SK-N-SH (cell line): ENCODE data around the gene SPATA3. TPM values are rescaled to one million over a fixed set of nuclear protein-coding genes. Genes with fewer than 3 reads are reported as not detected.

ENCODE experiments used
- CTCF ChIA-PET: fragments of 300-600, 350-600 bp; formaldehyde crosslinking; extraction: SDS; loops from one replicate; lab custom pipeline; 2021; lab: Yijun Ruan, JAX
- POLR2A ChIA-PET: fragments of 350-600 bp; sonication (Branson Sonifier 250); formaldehyde crosslinking; extraction: SDS; loops from one replicate; lab custom pipeline; 2020; ENCODE audit warnings: antibody characterized with exemption, inconsistent platforms; lab: Yijun Ruan, JAX
- DNase-seq: peaks from one replicate; pipeline ENCODE4 v3.0.0; 2012
- H2AFZ ChIP-seq: fragments of 200-600 bp; sonication (generic); 2 replicates; pipeline ENCODE4 v1.8.1; 2016; ENCODE audit warnings: antibody characterized with exemption, mild to moderate bottlenecking, low read depth
- H3F3A ChIP-seq: fragments of 200-600 bp; sonication (generic); replicated peaks from 2 replicates; pipeline ENCODE3; 2016; ENCODE audit warnings: antibody characterized with exemption, mild to moderate bottlenecking; ENCODE audit not compliant: insufficient read depth
- H3K27ac ChIP-seq, 2 experiments: fragments of 200-500 bp in 1 of 2; fragments of 200-600 bp in 1 of 2; sonication (Bioruptor generic) in 1 of 2; sonication (generic), shearing (Covaris generic) in 1 of 2; 2 replicates each; pipeline versions ENCODE4 v1.5.1 to v1.6.1; 2014 to 2016; ENCODE audit warnings: low read depth in 2 of 2, inconsistent platforms in 1 of 2, low read length in 1 of 2, mild to moderate bottlenecking in 1 of 2, mixed read lengths in 1 of 2
- H3K27me3 ChIP-seq: fragments of 200-600 bp; sonication (generic), shearing (Covaris generic); 2 replicates; pipeline ENCODE4 v1.6.1; 2016; ENCODE audit warnings: mixed run types; ENCODE audit not compliant: insufficient read depth
- H3K36me3 ChIP-seq, 2 experiments: fragments of 200-500 bp in 1 of 2; fragments of 200-600 bp in 1 of 2; sonication (Bioruptor generic) in 1 of 2; sonication (generic) in 1 of 2; replicated peaks in 1 of 2; 2 replicates each; pipeline versions ENCODE3 to v1.5.1; 2014 to 2016; ENCODE audit warnings: low read length in 1 of 2, mild to moderate bottlenecking in 1 of 2; ENCODE audit not compliant: insufficient read depth in 2 of 2, control insufficient read depth in 1 of 2
- H3K4me1 ChIP-seq, 2 experiments: fragments of 200-500 bp in 1 of 2; fragments of 200-600 bp in 1 of 2; sonication (Bioruptor generic) in 1 of 2; sonication (generic), shearing (Covaris generic) in 1 of 2; 2 replicates each; pipeline versions ENCODE4 v1.5.1 to v1.6.1; 2014 to 2016; ENCODE audit warnings: low read depth in 1 of 2, low read length in 1 of 2, mixed run types in 1 of 2; ENCODE audit not compliant: insufficient read depth in 2 of 2, control insufficient read depth in 1 of 2
- H3K4me2 ChIP-seq: fragments of 200-600 bp; sonication (generic), shearing (Covaris generic); 2 replicates; pipeline ENCODE4 v1.6.1; 2017; ENCODE audit warnings: mixed run types
- H3K4me3 ChIP-seq, 2 experiments: fragments of 200-500 bp in 1 of 2; fragments of 200-600 bp in 1 of 2; sonication (Bioruptor generic) in 1 of 2; sonication (generic), shearing (Covaris generic) in 1 of 2; 2 replicates each; pipeline versions ENCODE4 v1.5.1 to v1.8.1; 2014 to 2016; ENCODE audit warnings: low read depth in 2 of 2, inconsistent platforms in 1 of 2, low read length in 1 of 2, mild to moderate bottlenecking in 1 of 2, mixed read lengths in 1 of 2, moderate library complexity in 1 of 2
- H3K79me2 ChIP-seq: fragments of 200-600 bp; sonication (generic); 2 replicates; pipeline ENCODE4 v1.8.1; 2017; ENCODE audit warnings: mild to moderate bottlenecking; ENCODE audit not compliant: insufficient read depth
- H3K9ac ChIP-seq: fragments of 200-600 bp; sonication (generic); 2 replicates; pipeline ENCODE4 v1.6.1; 2017; ENCODE audit warnings: mixed run types
- H3K9me2 ChIP-seq: fragments of 200-600 bp; sonication (generic); 2 replicates; pipeline ENCODE4 v1.6.1; 2017; ENCODE audit warnings: mixed run types
- H3K9me3 ChIP-seq: fragments of 200-600 bp; sonication (generic); 2 replicates; pipeline ENCODE4 v1.6.1; 2017; ENCODE audit warnings: mixed run types, mild to moderate bottlenecking, moderate library complexity
- H4K20me1 ChIP-seq: fragments of 200-600 bp; sonication (generic); 2 replicates; pipeline ENCODE4 v1.6.1; 2017; ENCODE audit warnings: mild to moderate bottlenecking, mixed run types; ENCODE audit not compliant: insufficient read depth
- ELF1 ChIP-seq: IDR thresholded peaks from 2 replicates; pipeline ENCODE4 v1.4.0; 2012
- EP300 ChIP-seq, 2 experiments: IDR thresholded peaks; 2 replicates each; pipeline versions ENCODE4 v1.4.0 to v1.6.1; 2012; ENCODE audit warnings: borderline replicate concordance in 1 of 2, low read depth in 1 of 2, low read length in 1 of 2
- EZH2phosphoT487 ChIP-seq: fragments of 200-600 bp; sonication (generic); IDR thresholded peaks from 2 replicates; pipeline ENCODE4 v1.6.1; 2017; ENCODE audit warnings: low read depth, mixed run types, mild to moderate bottlenecking, antibody characterized with exemption, moderate library complexity, borderline replicate concordance
- GABPA ChIP-seq: IDR thresholded peaks from 2 replicates; pipeline ENCODE4 v1.4.0; 2012; ENCODE audit warnings: low read depth, mild to moderate bottlenecking
- GATA2 ChIP-seq: sonication (generic); formaldehyde crosslinking; IDR thresholded peaks from 2 replicates; pipeline ENCODE4 v1.5.0; 2020; ENCODE audit warnings: mild to moderate bottlenecking, missing genetic modification reagents
- IRF3 ChIP-seq: fragments of 150-350 bp; IDR thresholded peaks from 2 replicates; pipeline ENCODE4 v1.6.1; 2016; ENCODE audit warnings: mild to moderate bottlenecking, low read depth, low read length
- JUND ChIP-seq: IDR thresholded peaks from 2 replicates; pipeline ENCODE4 v1.4.0; 2012
- POLR2AphosphoS5 ChIP-seq: IDR thresholded peaks from 2 replicates; pipeline ENCODE4 v1.6.1; 2012; ENCODE audit warnings: low read depth, low read length
- RXRA ChIP-seq: IDR thresholded peaks from 2 replicates; pipeline ENCODE4 v1.4.0; 2012; ENCODE audit warnings: low read depth, mild to moderate bottlenecking, borderline replicate concordance
- SIN3A ChIP-seq: IDR thresholded peaks from 2 replicates; pipeline ENCODE4 v1.6.1; 2012; ENCODE audit warnings: low read depth, mild to moderate bottlenecking, low read length, moderate library complexity, borderline replicate concordance
- SMC3 ChIP-seq: IDR thresholded peaks from 2 replicates; pipeline ENCODE4 v1.6.1; 2012; ENCODE audit warnings: low read depth, low read length, improper control_type of control experiment
- YY1 ChIP-seq: IDR thresholded peaks from 2 replicates; pipeline ENCODE4 v1.4.0; 2012; ENCODE audit warnings: low read depth, mild to moderate bottlenecking
- WGBS: methylation state at CpG from one replicate; pipeline ENCODE4 v1.1.6; 2017; ENCODE audit warnings: low lambda C conversion rate; 5-methylcytosine and 5-hydroxymethylcytosine counted together
- polyA plus RNA-seq, 3 experiments: library from polyadenylated mRNA; depleted of rRNA; stranded (reverse); fragments of >200 nt; gene quantifications; 2 replicates each; pipeline ENCODE4 v1.2.3, GENCODE V29; 2012
- TF ChIP-seq, protein P1 (sequence below): fragments of 150-350 bp; IDR thresholded peaks from 2 replicates; pipeline ENCODE4 v1.6.1; 2017; ENCODE audit warnings: antibody characterized with exemption, low read length, low read depth, borderline replicate concordance
- TF ChIP-seq, protein P2 (sequence below): IDR thresholded peaks from 2 replicates; pipeline ENCODE4; 2012
- TF ChIP-seq, protein P3 (sequence below): IDR thresholded peaks from 2 replicates; pipeline ENCODE4 v1.6.1; 2012; ENCODE audit warnings: mild to moderate bottlenecking, low read depth, low read length, moderate library complexity

Gene SPATA3
- polyA plus RNA-seq, 1 of the 3 experiments (the other 2 are of a cell fraction): not detected

- TF ChIP-seq GATA2: no peak
- TF ChIP-seq, all 33 proteins: peak for 0
These were observed 44.5 kb upstream of the SPATA3 start (continued) for GRCh38 chr2:230951396-230951795.

DNA sequence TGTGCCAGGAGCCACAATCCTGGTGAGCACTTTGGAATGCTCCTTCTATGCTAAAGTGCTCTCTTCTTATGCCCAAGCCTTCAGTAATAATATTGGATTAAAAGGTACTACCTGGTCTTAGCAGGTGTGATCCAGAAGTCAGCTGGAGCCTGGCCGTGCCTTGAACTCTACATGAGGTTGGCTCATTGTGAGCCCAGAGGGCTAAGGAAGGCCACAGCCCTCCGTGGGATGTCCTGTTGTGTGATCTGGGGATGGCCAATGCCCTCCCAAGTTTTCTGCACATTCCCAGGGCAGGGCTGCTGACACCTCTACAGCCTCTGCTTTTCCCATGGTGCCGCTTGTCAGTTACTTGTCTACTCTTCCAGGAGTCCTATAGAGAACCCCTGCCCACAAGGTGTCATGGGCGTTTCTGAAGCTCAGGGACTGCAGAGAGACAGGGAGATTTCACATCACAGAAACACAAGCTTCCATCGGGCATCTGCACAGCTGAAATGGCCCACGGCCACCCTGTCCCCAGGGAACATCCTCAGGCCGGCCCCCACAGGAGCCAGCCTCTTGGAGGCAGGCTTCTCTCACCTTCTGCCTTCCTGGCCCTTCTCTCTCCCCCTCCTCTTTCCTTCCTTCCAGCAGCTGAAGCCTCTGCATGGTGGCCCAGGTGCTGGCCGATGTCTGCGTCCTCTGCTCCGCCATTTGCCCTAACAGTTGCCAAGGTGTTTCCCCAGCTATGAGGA is 43.5 kb upstream of the SPATA3 start:
- no peak overlapping the region for H3K9ac ChIP-seq
- H3K9me2 ChIP-seq: no peaks in the 10 kb centered on the region
- H3K27me3 ChIP-seq: no peaks in the 10 kb centered on the region
- peaks cover 0 to 2% of the 10 kb centered on the region in 2 experiments; a peak in 1 of 4 replicates for H3K4me1 ChIP-seq
- CTCF ChIA-PET: interaction anchor here (1.2 to 2.2 kb wide), 2 partner anchors 34 to 39 kb away, joined by 6 to 9 read pairs; no protein-coding TSS in a partner anchor
- no peaks in the 10 kb centered on the region for H3K79me2 ChIP-seq
- no peak for DNase-seq
- H3F3A ChIP-seq: no peaks in the 10 kb centered on the region
- POLR2A ChIA-PET: no interaction called here
- no peaks in the 10 kb centered on the region for H3K9me3 ChIP-seq
- WGBS: 59% methylated on average over 9 of the region's 10 CpGs
- no peak overlapping the region for H3K4me2 ChIP-seq
- TF ChIP-seq POLR2AphosphoS5 (no peak), EZH2phosphoT487 (no peak), ELF1 (no peak), RXRA (no peak), IRF3 (no peak)
- TF ChIP-seq, protein P1, sequence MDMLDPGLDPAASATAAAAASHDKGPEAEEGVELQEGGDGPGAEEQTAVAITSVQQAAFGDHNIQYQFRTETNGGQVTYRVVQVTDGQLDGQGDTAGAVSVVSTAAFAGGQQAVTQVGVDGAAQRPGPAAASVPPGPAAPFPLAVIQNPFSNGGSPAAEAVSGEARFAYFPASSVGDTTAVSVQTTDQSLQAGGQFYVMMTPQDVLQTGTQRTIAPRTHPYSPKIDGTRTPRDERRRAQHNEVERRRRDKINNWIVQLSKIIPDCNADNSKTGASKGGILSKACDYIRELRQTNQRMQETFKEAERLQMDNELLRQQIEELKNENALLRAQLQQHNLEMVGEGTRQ: no peak
- TF ChIP-seq, protein P2, sequence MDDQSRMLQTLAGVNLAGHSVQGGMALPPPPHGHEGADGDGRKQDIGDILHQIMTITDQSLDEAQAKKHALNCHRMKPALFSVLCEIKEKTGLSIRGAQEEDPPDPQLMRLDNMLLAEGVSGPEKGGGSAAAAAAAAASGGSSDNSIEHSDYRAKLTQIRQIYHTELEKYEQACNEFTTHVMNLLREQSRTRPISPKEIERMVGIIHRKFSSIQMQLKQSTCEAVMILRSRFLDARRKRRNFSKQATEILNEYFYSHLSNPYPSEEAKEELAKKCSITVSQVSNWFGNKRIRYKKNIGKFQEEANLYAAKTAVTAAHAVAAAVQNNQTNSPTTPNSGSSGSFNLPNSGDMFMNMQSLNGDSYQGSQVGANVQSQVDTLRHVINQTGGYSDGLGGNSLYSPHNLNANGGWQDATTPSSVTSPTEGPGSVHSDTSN: no peak
- TF ChIP-seq, all 33 proteins: peak for 0
- H4K20me1 ChIP-seq: no peaks in the 10 kb centered on the region
- no peak overlapping the region for H3K27ac ChIP-seq
- no peak overlapping the region for H3K4me3 ChIP-seq
- H2AFZ ChIP-seq: no peak overlapping the region
- no peaks in the 10 kb centered on the region for H3K36me3 ChIP-seq

GRCh38 chr2:230953845-230954244 is 42.1 kb upstream of the SPATA3 start:
- DNase-seq: no peak
- ChIA-PET CTCF (interaction anchor here (2.2 kb wide), 1 partner anchor 40 kb away, joined by 9 read pairs; no protein-coding TSS in a partner anchor), POLR2A (no interaction called here)

More at GRCh38 chr2:230953845-230954244, 42.1 kb upstream of the SPATA3 start:
- no peaks in the 10 kb centered on the region for H3F3A ChIP-seq
- no peaks in the 10 kb centered on the region for H3K79me2 ChIP-seq
- TF ChIP-seq, protein P1: no peak
- no peak for TF ChIP-seq EP300 (IDR thresholded peaks at IDR 0.05; ENCODE audit: borderline replicate concordance in 1 of 2, low read depth in 1 of 2, low read length in 1 of 2)
- TF ChIP-seq, protein P3, sequence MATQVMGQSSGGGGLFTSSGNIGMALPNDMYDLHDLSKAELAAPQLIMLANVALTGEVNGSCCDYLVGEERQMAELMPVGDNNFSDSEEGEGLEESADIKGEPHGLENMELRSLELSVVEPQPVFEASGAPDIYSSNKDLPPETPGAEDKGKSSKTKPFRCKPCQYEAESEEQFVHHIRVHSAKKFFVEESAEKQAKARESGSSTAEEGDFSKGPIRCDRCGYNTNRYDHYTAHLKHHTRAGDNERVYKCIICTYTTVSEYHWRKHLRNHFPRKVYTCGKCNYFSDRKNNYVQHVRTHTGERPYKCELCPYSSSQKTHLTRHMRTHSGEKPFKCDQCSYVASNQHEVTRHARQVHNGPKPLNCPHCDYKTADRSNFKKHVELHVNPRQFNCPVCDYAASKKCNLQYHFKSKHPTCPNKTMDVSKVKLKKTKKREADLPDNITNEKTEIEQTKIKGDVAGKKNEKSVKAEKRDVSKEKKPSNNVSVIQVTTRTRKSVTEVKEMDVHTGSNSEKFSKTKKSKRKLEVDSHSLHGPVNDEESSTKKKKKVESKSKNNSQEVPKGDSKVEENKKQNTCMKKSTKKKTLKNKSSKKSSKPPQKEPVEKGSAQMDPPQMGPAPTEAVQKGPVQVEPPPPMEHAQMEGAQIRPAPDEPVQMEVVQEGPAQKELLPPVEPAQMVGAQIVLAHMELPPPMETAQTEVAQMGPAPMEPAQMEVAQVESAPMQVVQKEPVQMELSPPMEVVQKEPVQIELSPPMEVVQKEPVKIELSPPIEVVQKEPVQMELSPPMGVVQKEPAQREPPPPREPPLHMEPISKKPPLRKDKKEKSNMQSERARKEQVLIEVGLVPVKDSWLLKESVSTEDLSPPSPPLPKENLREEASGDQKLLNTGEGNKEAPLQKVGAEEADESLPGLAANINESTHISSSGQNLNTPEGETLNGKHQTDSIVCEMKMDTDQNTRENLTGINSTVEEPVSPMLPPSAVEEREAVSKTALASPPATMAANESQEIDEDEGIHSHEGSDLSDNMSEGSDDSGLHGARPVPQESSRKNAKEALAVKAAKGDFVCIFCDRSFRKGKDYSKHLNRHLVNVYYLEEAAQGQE: no peak
- TF ChIP-seq SMC3: no peak
- TF ChIP-seq JUND: no peak
- TF ChIP-seq YY1: no peak
- TF ChIP-seq IRF3: no peak
- no peak for TF ChIP-seq SIN3A
- no peak for TF ChIP-seq GABPA
- no peak overlapping the region for H3K4me2 ChIP-seq
- no peak overlapping the region for H3K9ac ChIP-seq
- no peaks in the 10 kb centered on the region for H3K36me3 ChIP-seq
- H3K9me2 ChIP-seq: no peaks in the 10 kb centered on the region
- H3K4me3 ChIP-seq: no peak overlapping the region
- no peaks in the 10 kb centered on the region for H3K9me3 ChIP-seq
- no peaks in the 10 kb centered on the region for H4K20me1 ChIP-seq
- no peak overlapping the region for H2AFZ ChIP-seq
- no peak overlapping the region for H3K27ac ChIP-seq
- no peaks in the 10 kb centered on the region for H3K27me3 ChIP-seq
- peaks cover 0 to 2% of the 10 kb centered on the region in 2 experiments; a peak in 2 of 4 replicates for H3K4me1 ChIP-seq
- WGBS: 41% methylated on average over 5 of the region's 9 CpGs
